Left lung (tissue), 10 donors: ENCODE measurements around the gene MIGA2. TPM values are rescaled to one million over a fixed set of nuclear protein-coding genes. Genes with fewer than 3 reads are reported as not detected.

Source experiments
- ATAC-seq: fragments of 200-7000 bp; cut with Tn5 transposase; one replicate; pipeline ENCODE4 v1.9.1; 2020; ENCODE audit warnings: moderate library complexity
- DNase-seq, 4 donors: peaks; one replicate each; pipeline ENCODE4 v3.0.0-alpha.2; 2013 to 2020
- H3K27ac ChIP-seq, 2 donors: fragments of 200-600 bp; sonication (generic) in 1 of 2; one replicate each; pipeline versions ENCODE4 v1.5.0 to v1.8.0; 2020 to 2021
- H3K27me3 ChIP-seq, 2 donors: fragments of 200-600 bp; sonication (generic) in 1 of 2; one replicate each; pipeline versions ENCODE4 v1.5.0 to v1.8.0; 2020 to 2021
- H3K36me3 ChIP-seq, 2 donors: fragments of 200-600 bp; sonication (generic) in 1 of 2; one replicate each; pipeline versions ENCODE4 v1.5.0 to v1.8.0; 2020 to 2021
- H3K4me1 ChIP-seq, 2 donors: fragments of 200-600 bp; one replicate each; pipeline ENCODE4 v1.8.0; 2021
- H3K4me3 ChIP-seq, 2 donors: fragments of 200-600 bp; sonication (generic) in 1 of 2; one replicate each; pipeline versions ENCODE4 v1.5.0 to v1.8.0; 2020 to 2021; ENCODE audit warnings: mild to moderate bottlenecking in 1 of 2
- H3K9me3 ChIP-seq, 2 donors: fragments of 200-600 bp; sonication (generic) in 1 of 2; one replicate each; pipeline versions ENCODE4 v1.5.0 to v1.8.0; 2020 to 2021
- CTCF ChIP-seq, 2 donors: fragments of 200-600 bp; sonication (generic) in 1 of 2; IDR thresholded peaks; one replicate each; pipeline versions ENCODE4 v1.5.0 to v1.8.0; 2021; ENCODE audit warnings: antibody characterized with exemption in 2 of 2
- intact Hi-C, 2 donors: fragments of 100-400 bp; cut with DNase I; formaldehyde crosslinking; loops; one replicate each; pipeline versions ENCODE4 v1.11.2 to v1.14.2; 2022
- polyA plus RNA-seq, 6 donors: library from polyadenylated mRNA; unstranded; fragments of 120-200 nt; gene quantifications; one replicate each; pipeline ENCODE4 v1.2.1, GENCODE V29; 2013; ENCODE audit not compliant: insufficient read length in 6 of 6
- total RNA-seq, 2 donors: library from RNA; stranded (reverse); fragmentation: NEBNext Ultra II Directional; extraction: Animal tissue kit (Norgen Biotek cat#: 25700); gene quantifications; one replicate each; pipeline ENCODE4 v1.2.1, GENCODE V29; 2021
- donor health status: DM: no; HTN: yes; CAD: no.
- donor health status: DM: no; HTN: no; CAD: no.

Gene MIGA2
- total and polyA plus RNA-seq, 8 donors: 15.9 to 28.6 (median 19.3) TPM

- no peaks in the 10 kb centered on the region for H3K27me3 ChIP-seq
- intact Hi-C loops: no loop called here
- DNase-seq: peak in 1 of 4 donors; percentile 61
- H3K27ac ChIP-seq: no peak overlapping the region
- H3K9me3 ChIP-seq: no peaks in the 10 kb centered on the region
- H3K4me3 ChIP-seq: no peak overlapping the region
- TF ChIP-seq CTCF (IDR thresholded peaks at IDR 0.05): no peak
- H3K4me1 ChIP-seq: peaks cover 0 to 16% of the 10 kb centered on the region in 2 donors
- ATAC-seq: no peak
- H3K36me3 ChIP-seq: peaks cover 0 to 46% of the 10 kb centered on the region in 2 donors
These were observed 35.7 kb downstream of the MIGA2 start for GRCh38 chr9:129072171-129072570.

- Histone ChIP-seq H3K4me3 (no peak overlapping the region), H3K9me3 (no peaks in the 10 kb centered on the region), H3K27me3 (no peaks in the 10 kb centered on the region), H3K36me3 (peaks cover 0 to 34% of the 10 kb centered on the region in 2 donors), H3K27ac (no peak overlapping the region), H3K4me1 (peaks cover 0 to 16% of the 10 kb centered on the region in 2 donors)
- intact Hi-C loops: no loop called here
- no peak for TF ChIP-seq CTCF (IDR thresholded peaks at IDR 0.05)
- DNase-seq (no peak), ATAC-seq (no peak)
These were observed 37.0 kb downstream of the MIGA2 start for GRCh38 chr9:129073404-129073803.

- TF ChIP-seq CTCF (IDR thresholded peaks at IDR 0.05): no peak
- Histone ChIP-seq H3K27me3 (no peaks in the 10 kb centered on the region), H3K4me3 (no peak overlapping the region), H3K4me1 (peaks cover 0 to 10% of the 10 kb centered on the region in 2 donors), H3K9me3 (no peaks in the 10 kb centered on the region), H3K27ac (no peak overlapping the region), H3K36me3 (peaks cover 0 to 27% of the 10 kb centered on the region in 2 donors)
- DNase-seq: no peak
- intact Hi-C loops: no loop called here
- ATAC-seq: no peak
These were observed 37.7 kb downstream of the MIGA2 start for GRCh38 chr9:129074106-129074505.

- H3K27me3 ChIP-seq: no peaks in the 10 kb centered on the region
- H3K9me3 ChIP-seq: no peaks in the 10 kb centered on the region
- ATAC-seq (no peak), DNase-seq (peak in 1 of 4 donors; percentile 62)
- no peak overlapping the region for H3K4me3 ChIP-seq
- H3K4me1 ChIP-seq: peaks cover 6 to 14% of the 10 kb centered on the region in 2 donors
- TF ChIP-seq CTCF (IDR thresholded peaks at IDR 0.05): no peak
- H3K36me3 ChIP-seq: peaks cover 0 to 6% of the 10 kb centered on the region in 2 donors
- intact Hi-C loops: no loop called here
- no peak overlapping the region for H3K27ac ChIP-seq
These were observed 39.7 kb downstream of the MIGA2 start for GRCh38 chr9:129075996-129076639.

GRCh38 chr9:129076640-129077037 is 40.2 kb downstream of the MIGA2 start:
- Histone ChIP-seq H3K9me3 (no peaks in the 10 kb centered on the region), H3K36me3 (peaks cover 0 to 1% of the 10 kb centered on the region in 2 donors), H3K4me3 (no peak overlapping the region), H3K27ac (no peak overlapping the region), H3K27me3 (no peaks in the 10 kb centered on the region), H3K4me1 (peaks cover 8 to 14% of the 10 kb centered on the region in 2 donors)
- TF ChIP-seq CTCF (IDR thresholded peaks at IDR 0.05): no peak
- DNase-seq (no peak), ATAC-seq (no peak)
- intact Hi-C loops: no loop called here
